HG02943 (cell line): Measurements from ENCODE around the gene BARHL2.

Experiments used
- ATAC-seq: cut with Tn5 transposase; IDR thresholded peaks from one replicate; pipeline ENCODE4 v1.9.1; 2021; ENCODE audit warnings: mild to moderate bottlenecking, low read depth, moderate library complexity; ENCODE audit not compliant: unreplicated experiment

The BARHL2 gene

GRCh38 chr1:90712153-90712856, 4.8 kb downstream of the BARHL2 start:
- ATAC-seq = no peak

DNA sequence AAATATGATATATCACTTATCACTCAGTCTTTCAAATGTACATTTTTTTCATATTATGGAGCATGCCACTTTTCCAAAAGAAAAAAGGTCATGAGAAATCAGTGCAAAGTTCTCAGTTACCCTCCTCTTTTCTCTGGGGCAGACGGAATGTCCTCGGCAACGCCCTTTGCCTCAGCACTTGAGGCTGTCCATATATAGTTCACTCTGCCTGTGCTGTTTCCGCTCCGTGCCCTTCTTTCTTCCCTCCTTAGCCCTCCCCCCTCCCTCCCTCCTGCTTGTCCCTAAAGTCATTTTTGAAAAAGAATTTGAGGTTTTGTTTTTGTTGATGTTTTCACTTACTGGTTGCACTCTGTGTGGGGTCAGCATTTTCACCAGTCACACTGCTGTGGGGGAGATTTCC, 5.4 kb downstream of the BARHL2 start:
- ATAC-seq = no peak

- ATAC-seq = no peak
These were observed 6.2 kb downstream of the BARHL2 start for GRCh38 chr1:90710579-90711536.

GRCh38 chr1:90709535-90709934, 7.6 kb downstream of the BARHL2 start:
- ATAC-seq = no peak

DNA sequence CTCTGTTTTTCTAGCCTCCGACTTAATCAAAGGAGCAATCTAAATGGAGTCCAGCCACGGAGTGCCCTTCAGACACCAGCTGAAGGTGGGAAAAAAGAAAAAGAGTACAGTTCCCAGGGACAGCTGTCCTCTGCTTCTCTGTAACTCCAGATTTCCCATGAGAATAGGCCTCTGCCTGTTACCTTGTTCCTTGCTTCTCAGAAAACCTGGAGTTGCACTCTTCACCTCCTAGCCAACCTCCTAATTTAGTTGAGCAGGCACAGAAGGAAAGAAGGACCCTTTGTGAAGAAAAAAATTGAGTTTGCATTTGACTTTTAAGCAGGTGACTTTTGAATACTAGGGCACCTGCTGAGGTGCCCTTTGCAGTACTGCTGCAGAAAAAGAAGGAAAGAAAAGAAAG, 8.3 kb downstream of the BARHL2 start:
- ATAC-seq = no peak

DNA sequence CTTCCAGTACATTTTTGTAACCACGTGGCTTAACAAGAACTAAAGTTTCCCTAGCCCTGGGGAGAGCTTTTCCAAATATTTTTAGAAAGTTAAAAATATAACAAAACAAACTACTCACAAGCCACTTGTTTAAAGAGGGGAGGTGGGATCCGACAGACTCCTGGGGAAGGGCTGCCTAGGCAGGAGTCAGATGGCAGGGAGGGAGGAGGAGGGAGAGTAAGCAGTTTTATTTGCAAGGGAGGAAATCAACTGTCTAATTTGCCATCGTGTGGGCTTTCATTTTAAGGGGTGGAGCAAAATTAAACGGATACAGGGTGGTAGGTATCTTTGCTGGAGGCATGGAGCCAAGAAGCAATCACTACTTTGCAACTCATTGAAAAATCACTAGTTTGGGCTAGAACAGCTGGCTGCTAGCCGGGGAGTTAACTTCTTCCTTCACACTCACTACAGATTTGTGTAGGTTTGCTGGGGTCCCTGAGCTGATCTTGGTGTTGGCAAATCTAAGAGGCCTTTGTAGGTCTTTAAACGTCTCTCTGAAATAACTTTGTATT, 8.8 kb downstream of the BARHL2 start:
- no peak for ATAC-seq

GRCh38 chr1:90707363-90707710, 9.8 kb downstream of the BARHL2 start:
- ATAC-seq = no peak

- no peak for ATAC-seq
These were observed 10.4 kb downstream of the BARHL2 start for GRCh38 chr1:90706437-90707362.

DNA sequence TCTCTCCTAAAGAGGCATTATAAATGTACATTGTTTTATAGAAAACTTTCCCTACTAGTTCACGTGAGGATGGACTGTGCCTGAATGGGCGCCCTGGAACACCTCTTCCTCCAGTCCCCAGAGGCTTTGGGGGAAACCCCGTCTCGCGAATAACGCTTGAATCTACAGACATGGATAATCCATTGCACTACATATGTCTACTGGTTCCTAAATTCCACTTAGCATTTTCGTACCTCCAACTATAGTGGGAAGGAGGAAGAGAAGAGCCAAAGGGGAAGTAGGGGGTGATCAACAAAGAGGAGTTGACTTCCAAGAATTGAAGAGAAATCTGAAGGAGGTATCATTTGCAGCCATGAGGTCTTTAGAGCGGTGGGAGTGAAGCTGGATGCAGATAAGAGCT, 11.1 kb downstream of the BARHL2 start:
- ATAC-seq = no peak

- no peak for ATAC-seq
These were observed 12.3 kb downstream of the BARHL2 start for GRCh38 chr1:90704817-90705216.

DNA sequence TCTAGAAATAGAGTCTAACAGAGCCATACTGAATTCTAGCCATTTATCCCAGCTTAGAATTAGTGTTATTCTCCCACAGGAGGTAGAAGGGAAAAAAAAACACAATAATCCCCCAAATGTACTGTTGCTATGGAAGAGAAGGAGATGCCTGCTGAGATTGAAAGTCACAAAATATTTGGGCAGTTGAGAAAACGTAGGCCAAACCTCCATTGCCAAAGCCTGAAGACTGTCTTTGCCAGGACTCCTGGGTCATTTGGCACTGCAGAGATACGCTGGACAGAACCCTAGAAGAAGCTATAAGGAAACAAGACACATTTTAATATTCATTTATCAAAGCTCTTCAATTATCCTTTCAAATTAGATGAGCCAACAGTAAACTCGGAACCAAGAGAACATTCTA, 22.3 kb downstream of the BARHL2 start:
- no peak for ATAC-seq

DNA sequence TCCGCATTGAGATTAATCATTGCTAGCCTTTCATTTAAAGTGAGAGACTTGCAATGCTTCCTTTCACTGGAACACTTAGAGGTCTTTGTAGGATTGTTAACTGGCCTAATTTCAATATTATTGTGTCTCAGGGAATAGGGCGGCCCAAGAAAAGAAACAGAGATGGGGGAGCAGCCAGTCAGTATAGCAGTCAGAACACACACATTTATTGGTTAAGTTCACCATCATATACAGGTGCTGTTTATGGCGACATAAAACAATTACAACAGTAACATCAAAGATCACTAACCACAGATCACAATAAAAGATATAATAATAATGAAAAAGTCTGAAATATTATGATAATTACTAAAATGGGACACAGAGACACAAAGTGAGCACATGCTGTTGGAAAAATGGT, 29.4 kb downstream of the BARHL2 start:
- no peak for ATAC-seq

DNA sequence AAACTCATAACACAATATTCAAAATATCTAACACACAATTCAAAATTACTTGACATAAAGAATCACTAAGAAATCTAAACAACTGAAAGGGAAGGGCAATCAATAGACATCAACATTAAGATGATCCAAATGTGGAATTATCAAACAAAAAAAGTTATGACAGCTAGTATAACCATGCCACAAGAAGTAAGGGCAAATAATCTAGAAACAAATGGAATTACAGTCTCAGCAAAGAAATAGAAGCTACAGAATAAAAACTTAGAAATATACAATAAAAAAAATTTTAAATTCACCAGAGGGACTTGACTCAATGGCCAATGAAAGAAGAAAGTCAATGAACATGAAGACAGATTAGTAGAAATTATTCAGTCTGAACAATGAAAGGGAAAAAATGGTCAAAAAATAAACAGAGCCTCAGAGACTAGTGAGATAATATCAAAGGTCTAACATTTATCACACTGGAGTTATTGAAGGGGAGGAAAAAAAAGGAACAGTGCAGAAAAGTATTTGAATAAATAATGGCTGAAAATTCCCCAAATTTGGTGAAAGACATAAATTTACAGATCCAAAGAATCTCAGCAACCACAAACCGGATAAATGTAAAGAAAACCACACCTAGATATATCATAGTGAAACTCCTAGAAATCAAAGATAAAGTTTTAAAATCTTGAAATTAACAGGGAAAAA, 41.8 kb downstream of the BARHL2 start:
- ATAC-seq = no peak

- ATAC-seq = no peak
These were observed 45.4 kb downstream of the BARHL2 start for GRCh38 chr1:90671741-90672140.

DNA sequence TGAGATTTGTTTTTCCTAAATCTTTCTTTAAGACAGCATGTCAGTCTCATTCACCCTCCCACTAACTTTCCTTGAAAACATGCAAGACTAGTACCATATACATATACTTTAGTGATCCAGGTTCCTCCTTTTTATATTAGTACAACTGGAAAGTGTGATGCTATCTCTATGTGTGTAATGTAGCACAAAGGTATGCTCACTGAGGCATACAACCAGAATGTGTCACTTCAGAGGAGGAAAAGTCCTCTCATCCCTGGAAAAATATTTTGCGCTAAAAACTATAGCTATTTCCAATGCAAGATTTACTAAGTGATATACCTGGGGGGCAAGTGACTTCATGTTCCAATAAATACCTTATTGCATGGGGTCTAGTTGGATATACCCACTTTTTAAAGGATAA, 45.9 kb downstream of the BARHL2 start:
- no peak for ATAC-seq
